GM12878 (cell line): Measurements from ENCODE around the gene TARBP1. TPM values are rescaled to one million over a fixed set of nuclear protein-coding genes. Genes with fewer than 3 reads are reported as not detected.
A peak's percentile ranks its signal among the peaks of the same experiment; 100 is the strongest.

Experiments used
- BACH1 ChIP-seq: fragments of 450-650 bp; IDR thresholded peaks from 2 replicates; pipeline ENCODE4 v1.6.1; 2017; ENCODE audit warnings: mild to moderate bottlenecking, borderline replicate concordance
- BMI1 ChIP-seq: fragments of 450-650 bp; IDR thresholded peaks from 2 replicates; pipeline ENCODE4 v1.6.1; 2016; ENCODE audit warnings: mild to moderate bottlenecking, moderate library complexity, borderline replicate concordance
- CEBPB ChIP-seq, 2 experiments: fragments of 150-350 bp in 1 of 2; IDR thresholded peaks; 2 replicates each; pipeline ENCODE4 v1.6.1; 2012 to 2014; ENCODE audit warnings: low read depth in 2 of 2, low read length in 2 of 2, borderline replicate concordance in 1 of 2, inconsistent platforms in 1 of 2
- CHD2 ChIP-seq: IDR thresholded peaks from 2 replicates; pipeline ENCODE4 v1.6.1; 2011; ENCODE audit warnings: low read depth, low read length, improper control_type of control experiment, borderline replicate concordance
- EED ChIP-seq: sonication (generic); IDR thresholded peaks from 2 replicates; pipeline ENCODE4 v1.6.1; 2016; ENCODE audit warnings: antibody characterized with exemption, low read depth
- EGR1 ChIP-seq, 2 experiments: IDR thresholded peaks; 1 replicate in 1 of 2; 2 replicates in 1 of 2; pipeline ENCODE4 v1.6.1; 2011 to 2012; ENCODE audit warnings: low read depth in 2 of 2, low read length in 2 of 2, borderline replicate concordance in 1 of 2, mild to moderate bottlenecking in 1 of 2, moderate library complexity in 1 of 2
- ELK1 ChIP-seq: IDR thresholded peaks from 2 replicates; pipeline ENCODE4 v1.6.1; 2012; ENCODE audit warnings: low read depth, low read length, improper control_type of control experiment
- EZH2 ChIP-seq: IDR thresholded peaks from 2 replicates; pipeline ENCODE4 v1.6.1; 2012; ENCODE audit warnings: low read depth, mild to moderate bottlenecking, control low read depth, inconsistent platforms, low read length, borderline replicate concordance; ENCODE audit not compliant: control insufficient read depth
- IKZF1 ChIP-seq: fragments of 450-650 bp; conservative IDR thresholded peaks from 2 replicates; pipeline ENCODE4 v1.6.1; 2017; ENCODE audit warnings: antibody characterized with exemption, mild to moderate bottlenecking
- IRF4 ChIP-seq: IDR thresholded peaks from 2 replicates; pipeline ENCODE4 v1.6.1; 2011; ENCODE audit warnings: low read depth, low read length
- MYB ChIP-seq: fragments of 150-350 bp; IDR thresholded peaks from 2 replicates; pipeline ENCODE4 v1.6.1; 2014; ENCODE audit warnings: mild to moderate bottlenecking, low read depth, low read length, borderline replicate concordance
- NR2C1 ChIP-seq: fragments of 450-650 bp; IDR thresholded peaks from 2 replicates; pipeline ENCODE4 v1.6.1; 2017; ENCODE audit warnings: antibody characterized with exemption, mild to moderate bottlenecking, moderate library complexity
- NR2C2 ChIP-seq: IDR thresholded peaks from 2 replicates; pipeline ENCODE4 v1.6.1; 2011; ENCODE audit warnings: borderline replicate concordance, low read depth; ENCODE audit not compliant: control insufficient read depth, insufficient read length
- PKNOX1 ChIP-seq: fragments of 450-650 bp; IDR thresholded peaks from 2 replicates; pipeline ENCODE4 v1.6.1; 2016; ENCODE audit warnings: mild to moderate bottlenecking
- POU2F2 ChIP-seq: IDR thresholded peaks from 3 replicates; pipeline ENCODE4 v1.6.1; 2011; ENCODE audit warnings: low read depth, mild to moderate bottlenecking, low read length, borderline replicate concordance
- STAT3 ChIP-seq: IDR thresholded peaks from 2 replicates; pipeline ENCODE4 v1.6.1; 2011; ENCODE audit warnings: low read depth, low read length, improper control_type of control experiment
- TCF3 ChIP-seq: IDR thresholded peaks from 2 replicates; pipeline ENCODE4 v1.6.1; 2012; ENCODE audit warnings: low read depth, mild to moderate bottlenecking, low read length, borderline replicate concordance; ENCODE audit not compliant: insufficient read depth
- WRNIP1 ChIP-seq: IDR thresholded peaks from 2 replicates; pipeline ENCODE4 v1.6.1; 2011; ENCODE audit warnings: low read depth, low read length, improper control_type of control experiment, borderline replicate concordance
- ZZZ3 ChIP-seq: IDR thresholded peaks from 2 replicates; pipeline ENCODE4 v1.6.1; 2011; ENCODE audit warnings: low read depth; ENCODE audit not compliant: control insufficient read depth, insufficient read length
- polyA plus RNA-seq, 11 experiments: library from polyadenylated mRNA; depleted of rRNA in 4 of 11; unstranded in 6 of 11; stranded (reverse) in 5 of 11; fragments of >200 nt; fragmentation: Nextera tagmentation in 4 of 11; fragmentation: Illumina TruSeq in 1 of 11; extraction: Ambion mirVana in 4 of 11; extraction: Trizol in 1 of 11; gene quantifications; 1 replicate in 1 of 11; 2 replicates in 10 of 11; pipeline versions ENCODE4 v1.2.1 to v1.2.3, GENCODE V29; 2011 to 2016; ENCODE audit warnings: inconsistent platforms in 2 of 11, missing spikeins in 2 of 11, low read depth in 1 of 11
- total RNA-seq, 4 experiments: library from RNA; depleted of rRNA in 3 of 4; stranded (reverse); fragments of >200 nt in 3 of 4; fragmentation: Illumina TruSeq in 1 of 4; extraction: Trizol in 1 of 4; gene quantifications; 2 replicates each; pipeline versions ENCODE4 v1.2.1 to v1.2.3, GENCODE V29; 2013 to 2021

The TARBP1 gene
- total and polyA plus RNA-seq, 10 of the 15 experiments (the other 5 are each of a cell fraction or from before 2014, with no cell fraction given), result 10.8 to 94.4 (median 35.3) TPM

GRCh38 chr1:234478481-234479309, at the start of gene TARBP1 (continued):
- TF ChIP-seq NR2C2 (no peak), BMI1 (no peak), TCF3 (peak; percentile 61; the same call in 1 of the 2 replicates), POU2F2 (peak; percentile 4; the same call in 1 of the 3 replicates), IRF4 (no peak), EGR1 (IDR thresholded peaks at IDR 0.05; ENCODE audit: borderline replicate concordance in 1 of 2, low read depth in 2 of 2, low read length in 2 of 2) (peak in 1 of 2 experiments; percentile 69; a peak in 2 of 3 replicates), EZH2 (no peak), BACH1 (peak; percentile 69), CEBPB (IDR thresholded peaks at IDR 0.05; ENCODE audit: borderline replicate concordance in 1 of 2, low read depth in 2 of 2, low read length in 2 of 2) (no peak), ELK1 (no peak), WRNIP1 (no peak), PKNOX1 (no peak), MYB (no peak), CHD2 (no peak), ZZZ3 (no peak), NR2C1 (no peak), EED (no peak), IKZF1 (peak; percentile 94), STAT3 (no peak)
